DMS 273 (cell line): ENCODE results near the gene NR3C2.
"Not testable (repeated sequence)": the region's sequence is repeated elsewhere in the genome, so short reads cannot be mapped to it uniquely, and the experiment has no call there.

ENCODE experiments used
- DNase-seq: peaks from one replicate; lab custom pipeline; 2025; ENCODE audit not compliant: unreplicated experiment; lab: John Stamatoyannopoulos, UW

Gene NR3C2

GRCh38 chr4:148224476-148224875 is 217.7 kb downstream of the NR3C2 start:
- DNase-seq, result no peak

- no peak for DNase-seq
These were observed 219.1 kb downstream of the NR3C2 start for GRCh38 chr4:148222991-148223660.

GRCh38 chr4:148216866-148217814 is 225.1 kb downstream of the NR3C2 start:
- no peak for DNase-seq

DNA sequence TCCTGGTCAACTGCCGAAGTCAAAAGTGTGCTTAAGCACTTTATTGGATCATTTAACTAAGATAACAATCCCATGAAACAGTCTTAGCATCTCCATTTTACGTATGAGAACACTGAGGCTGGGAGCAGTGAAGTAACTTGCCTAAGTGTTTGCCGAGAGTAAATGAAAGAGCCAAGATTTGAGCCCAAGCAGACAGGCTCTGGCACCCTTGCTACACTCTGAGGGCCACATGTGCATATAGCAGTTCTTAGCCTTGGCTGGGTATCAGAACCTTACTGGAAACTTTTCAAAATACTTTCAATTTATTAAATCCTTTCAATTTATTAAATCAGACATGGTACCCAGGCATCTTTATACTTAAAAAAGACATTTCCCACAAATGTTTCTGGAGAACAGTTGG is 225.9 kb downstream of the NR3C2 start:
- no peak for DNase-seq

GRCh38 chr4:148215202-148215601 is 227.0 kb downstream of the NR3C2 start:
- DNase-seq, result no peak

GRCh38 chr4:148214529-148215166 is 227.6 kb downstream of the NR3C2 start:
- DNase-seq, result peak; percentile 22

GRCh38 chr4:148211533-148211932 is 230.7 kb downstream of the NR3C2 start:
- DNase-seq, result peak; percentile 3

- DNase-seq, result no peak
These were observed 231.6 kb downstream of the NR3C2 start for GRCh38 chr4:148210661-148211060.

DNA sequence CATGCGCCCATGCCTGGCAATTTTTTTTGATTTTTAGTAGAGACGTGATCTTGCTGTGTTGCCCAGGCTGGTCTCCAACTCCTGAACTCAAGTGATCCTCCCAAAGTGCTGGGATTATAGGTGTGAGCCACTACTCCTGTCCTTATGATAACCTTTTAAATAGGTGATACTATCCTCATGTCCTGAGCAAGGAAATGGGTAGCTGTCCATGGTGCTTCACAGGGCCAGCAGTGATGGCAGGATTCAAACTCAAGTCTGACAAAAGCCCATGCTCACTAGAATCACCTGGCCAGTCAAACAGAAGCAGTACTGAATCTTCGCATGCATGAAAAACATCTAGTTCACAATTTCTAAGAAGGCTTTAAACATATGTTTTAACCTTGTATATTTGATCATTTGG is 235.1 kb downstream of the NR3C2 start:
- DNase-seq, result no peak

- no peak for DNase-seq
These were observed 236.7 kb downstream of the NR3C2 start for GRCh38 chr4:148205476-148205875.

DNA sequence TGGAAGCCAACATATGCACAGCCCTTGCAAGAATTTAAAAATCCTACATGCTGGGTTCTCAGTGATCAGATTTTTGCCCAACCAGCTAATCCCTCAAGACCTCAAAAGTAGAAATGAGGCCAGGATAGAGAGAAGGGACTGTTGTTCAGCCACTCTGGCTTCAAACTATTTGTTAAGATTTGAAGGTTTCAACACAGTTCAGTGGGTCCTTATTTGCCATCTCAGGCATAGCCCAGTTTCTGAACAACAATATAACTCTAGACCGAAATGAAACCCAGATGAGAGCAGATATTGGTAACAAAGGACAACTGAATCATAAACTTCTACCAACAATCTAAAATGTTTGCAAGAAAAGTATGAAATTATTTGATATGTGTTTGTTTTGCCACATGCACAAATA is 237.3 kb downstream of the NR3C2 start:
- no peak for DNase-seq

DNA sequence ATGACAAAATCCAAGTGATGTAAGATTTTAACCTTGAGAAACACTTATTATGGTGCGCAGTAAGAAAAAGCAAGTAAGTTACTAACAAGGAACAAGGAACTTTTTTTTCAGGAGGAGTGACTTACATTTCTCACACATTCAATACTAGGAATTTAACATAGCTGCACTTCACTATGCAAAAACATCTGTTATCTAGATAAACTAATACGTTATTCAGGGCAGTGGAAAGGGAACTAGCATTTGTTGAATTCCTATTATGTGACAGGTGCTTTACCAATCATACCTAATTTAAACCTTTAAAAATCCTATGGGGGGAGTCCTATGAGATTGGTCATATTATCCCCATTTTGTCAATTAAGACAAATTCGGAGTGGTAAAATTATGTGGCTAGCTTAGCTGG is 238.0 kb downstream of the NR3C2 start:
- DNase-seq, result no peak

GRCh38 chr4:148203056-148203898 is 238.9 kb downstream of the NR3C2 start:
- DNase-seq, result no peak

DNA sequence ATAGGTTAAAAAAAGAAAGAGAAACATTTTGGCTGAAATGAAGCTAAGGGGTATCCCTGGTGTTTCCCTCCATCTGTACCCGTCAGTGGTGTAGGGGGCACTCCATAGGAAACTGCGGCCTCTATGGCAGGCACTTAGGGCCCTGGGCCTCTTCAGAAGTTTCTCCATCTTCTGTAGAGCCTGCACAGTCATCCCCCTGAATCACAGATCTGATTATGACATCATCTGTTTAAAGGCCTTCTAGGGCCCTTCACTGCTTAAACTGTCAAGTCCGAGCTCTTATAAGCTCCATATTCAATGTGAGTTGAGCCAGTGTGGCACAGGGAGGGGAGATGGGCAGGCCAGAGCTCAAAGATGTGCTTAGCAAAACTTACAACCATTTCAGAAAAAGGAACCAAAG is 241.3 kb downstream of the NR3C2 start:
- DNase-seq, result no peak

DNA sequence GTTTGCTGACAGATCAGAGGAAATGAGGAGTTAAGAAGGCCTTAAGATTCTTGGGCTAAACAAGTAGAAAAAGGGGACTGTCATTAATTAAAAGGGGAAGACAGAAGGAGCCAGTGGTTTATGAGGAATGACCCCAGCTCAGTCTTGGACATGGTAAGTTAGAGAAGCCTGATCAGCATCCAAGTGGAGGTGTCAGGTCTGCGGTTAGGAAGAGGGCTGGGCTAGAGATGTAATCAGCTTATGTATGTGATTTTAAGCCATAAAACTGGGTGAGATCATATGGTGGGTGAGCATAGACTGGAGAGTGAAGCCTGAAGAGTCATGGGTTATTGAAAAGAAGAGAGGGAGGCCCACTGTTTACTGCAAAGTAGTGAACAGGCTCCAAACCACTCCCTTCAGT is 246.1 kb downstream of the NR3C2 start:
- DNase-seq, result no peak

- DNase-seq, result no peak
These were observed 249.7 kb downstream of the NR3C2 start for GRCh38 chr4:148192526-148192925.

DNA sequence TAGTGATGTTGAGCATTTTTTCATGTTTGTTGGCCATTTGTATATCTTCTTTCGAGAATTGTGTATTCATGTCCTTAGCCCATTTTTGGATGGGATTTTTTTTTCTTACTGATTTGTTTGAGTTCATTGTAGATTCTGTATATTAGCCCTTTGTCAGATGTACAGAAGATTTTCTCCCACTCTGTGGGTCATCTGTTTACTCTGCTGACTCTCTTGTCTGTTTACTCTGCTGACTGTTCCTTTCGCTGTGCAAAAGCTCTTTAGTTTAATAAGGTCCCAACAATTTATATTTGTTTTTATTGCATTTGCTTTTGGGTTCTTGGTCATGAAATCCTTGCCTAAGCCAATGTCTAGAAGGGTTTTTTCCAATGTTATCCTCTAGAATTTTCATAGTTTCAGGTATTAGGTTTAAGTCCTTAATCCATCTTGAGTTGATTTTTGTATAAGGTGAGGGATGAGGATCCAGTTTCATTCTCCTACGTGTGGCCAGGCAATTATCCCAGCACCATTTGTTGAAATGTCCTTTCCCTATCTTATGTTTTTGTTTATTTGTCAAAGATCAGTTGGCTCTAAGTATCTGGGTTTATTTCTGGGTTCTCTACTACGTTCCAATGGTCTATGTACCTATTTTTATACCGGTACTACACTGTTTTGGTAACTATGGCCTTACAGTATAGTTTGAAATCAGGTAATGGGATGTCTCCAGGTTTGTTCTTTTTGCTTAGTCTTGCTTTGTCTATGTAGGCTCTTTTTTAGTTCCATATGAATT is 254.6 kb downstream of the NR3C2 start:
- not testable (repeated sequence) for DNase-seq

- DNase-seq, result no peak
These were observed 257.3 kb downstream of the NR3C2 start for GRCh38 chr4:148184922-148185321.

- no peak for DNase-seq
These were observed 259.8 kb downstream of the NR3C2 start for GRCh38 chr4:148182230-148182911.
